ENCODE data around the gene ARL5C. TPM values are rescaled to one million over a fixed set of nuclear protein-coding genes. Genes with fewer than 3 reads are reported as not detected.

ARL5C gene
- total RNA-seq, 1 donor from 2014 or later = 0.25 TPM

GRCh38 chr17:39110435-39111136 lies 55.4 kb downstream of the ARL5C start:
- Mint-ChIP-seq H3K27ac (ENCODE audit: unreplicated experiment) (no peak overlapping the region), H3K36me3 (ENCODE audit: low read depth) (peaks cover 7% of the 10 kb centered on the region), H3K4me3 (ENCODE audit: unreplicated experiment) (no peak overlapping the region), H3K27me3 (ENCODE audit: low read depth) (peaks cover 4% of the 10 kb centered on the region), H3K4me1 (ENCODE audit: low read depth) (peaks cover 18% of the 10 kb centered on the region), H3K9me3 (ENCODE audit: low read depth) (no peaks in the 10 kb centered on the region)
- DNase-seq (ENCODE audit: low spot score) = no peak
- no peak for TF ChIP-seq CTCF (IDR thresholded peaks at IDR 0.05)

GRCh38 chr17:39108461-39109375 lies 57.2 kb downstream of the ARL5C start:
- peaks cover 4% of the 10 kb centered on the region for H3K27me3 Mint-ChIP-seq (ENCODE audit: low read depth)
- H3K4me1 Mint-ChIP-seq (ENCODE audit: low read depth) = peaks cover 17% of the 10 kb centered on the region
- peaks cover 5% of the 10 kb centered on the region for H3K36me3 Mint-ChIP-seq (ENCODE audit: low read depth)
- no peaks in the 10 kb centered on the region for H3K9me3 Mint-ChIP-seq (ENCODE audit: low read depth)
- no peak overlapping the region for H3K4me3 Mint-ChIP-seq (ENCODE audit: unreplicated experiment)
- no peak for DNase-seq (ENCODE audit: low spot score)
- no peak overlapping the region for H3K27ac Mint-ChIP-seq (ENCODE audit: unreplicated experiment)
- TF ChIP-seq CTCF (IDR thresholded peaks at IDR 0.05) = no peak

- Mint-ChIP-seq H3K27ac (ENCODE audit: unreplicated experiment) (no peak overlapping the region), H3K36me3 (ENCODE audit: low read depth) (peaks cover 5% of the 10 kb centered on the region), H3K9me3 (ENCODE audit: low read depth) (no peaks in the 10 kb centered on the region), H3K4me3 (ENCODE audit: unreplicated experiment) (no peak overlapping the region), H3K27me3 (ENCODE audit: low read depth) (peaks cover 4% of the 10 kb centered on the region), H3K4me1 (ENCODE audit: low read depth) (peaks cover 17% of the 10 kb centered on the region)
- DNase-seq (ENCODE audit: low spot score) = no peak
- no peak for TF ChIP-seq CTCF (IDR thresholded peaks at IDR 0.05)
Measured at GRCh38 chr17:39107973-39108372, 58.0 kb downstream of the ARL5C start.

GRCh38 chr17:39107155-39107554 lies 58.8 kb downstream of the ARL5C start:
- H3K4me1 Mint-ChIP-seq (ENCODE audit: low read depth) = peaks cover 17% of the 10 kb centered on the region
- H3K9me3 Mint-ChIP-seq (ENCODE audit: low read depth) = no peaks in the 10 kb centered on the region
- no peak overlapping the region for H3K4me3 Mint-ChIP-seq (ENCODE audit: unreplicated experiment)
- H3K27ac Mint-ChIP-seq (ENCODE audit: unreplicated experiment) = no peak overlapping the region
- DNase-seq (ENCODE audit: low spot score) = no peak
- peaks cover 5% of the 10 kb centered on the region for H3K36me3 Mint-ChIP-seq (ENCODE audit: low read depth)
- no peak for TF ChIP-seq CTCF (IDR thresholded peaks at IDR 0.05)
- peaks cover 4% of the 10 kb centered on the region for H3K27me3 Mint-ChIP-seq (ENCODE audit: low read depth)

Other genes starting within 250 kb of the ARL5C start
- not detected in 3 replicates for gene FBXO47, start 198.8 kb downstream of the ARL5C start, total RNA-seq
- 11.1 to 40.5 TPM (median 37.4 TPM) in 3 replicates for gene PLXDC1, start 14.5 kb downstream of the ARL5C start, total RNA-seq
- gene CACNB1, start 31.5 kb upstream of the ARL5C start, total RNA-seq = 22.6 to 25.5 TPM (median 24.1 TPM) in 3 replicates
- gene RPL19, start 34.1 kb upstream of the ARL5C start, total RNA-seq = 1,031 to 1,318 TPM (median 1,035 TPM) in 3 replicates
- 0.35 to 1.1 TPM (median 0.44 TPM) in 3 replicates for gene STAC2, start 59.8 kb upstream of the ARL5C start, total RNA-seq
- 21.3 to 21.9 TPM (median 21.8 TPM) in 3 replicates for gene FBXL20, start 235.5 kb upstream of the ARL5C start, total RNA-seq